ENCODE results near the gene TMEM255B.

- no peak for TF ChIP-seq CTCF (conservative IDR thresholded peaks at IDR 0.05)
- TF ChIP-seq EZH2 (IDR thresholded peaks at IDR 0.05; ENCODE audit: low read depth): no peak
Measured at GRCh38 chr13:113827021-113827420, 68.0 kb downstream of the TMEM255B start.
